Measurements from ENCODE around the gene EFCAB6. TPM values are rescaled to one million over a fixed set of nuclear protein-coding genes. Genes with fewer than 3 reads are reported as not detected.

EFCAB6 gene
- total RNA-seq, 2 experiments from 2014 or later: 0.13 TPM; not detected in 1

DNA sequence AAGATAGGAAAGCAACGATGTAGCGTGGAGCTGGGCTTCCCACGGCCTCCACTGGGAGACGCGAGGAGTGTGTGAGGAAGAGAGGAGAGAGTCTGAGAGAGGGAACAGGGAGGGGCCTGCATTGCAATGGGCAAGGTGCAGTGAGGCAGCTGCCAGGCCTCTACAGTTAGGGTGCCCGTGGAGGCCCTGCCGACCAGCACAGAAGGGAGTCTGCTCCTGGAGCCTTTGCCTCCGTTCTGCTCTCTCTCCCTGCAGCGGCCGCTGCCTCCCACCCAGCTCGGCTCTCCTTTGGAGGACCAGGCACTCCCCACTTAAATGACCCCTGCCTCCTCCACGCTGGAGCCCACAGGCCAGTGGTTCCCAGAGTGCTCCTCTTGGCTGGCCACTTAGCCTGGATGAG is 181.7 kb downstream of the EFCAB6 start:
- Histone ChIP-seq H3K9me3 (ENCODE audit: low read length) (no peaks in the 10 kb centered on the region), H3K4me1 (ENCODE audit: insufficient read depth, low read length, poor library complexity, severe bottlenecking) (no peaks in the 10 kb centered on the region), H3K27ac (ENCODE audit: low read depth, low read length, poor library complexity, severe bottlenecking) (no peak overlapping the region), H2AFZ (ENCODE audit: low read length) (no peak overlapping the region), H4K20me1 (ENCODE audit: insufficient read depth, low read length) (no peaks in the 10 kb centered on the region), H3K36me3 (ENCODE audit: insufficient read depth, low read length) (no peaks in the 10 kb centered on the region), H3K9me2 (ENCODE audit: insufficient read depth, low read length) (no peaks in the 10 kb centered on the region), H3K4me3 (ENCODE audit: low read depth, low read length, poor library complexity, severe bottlenecking) (no peak overlapping the region), H3K79me2 (ENCODE audit: insufficient read depth, low read depth, low read length) (no peaks in the 10 kb centered on the region), H3K4me2 (ENCODE audit: low read length) (no peak overlapping the region)
- intact Hi-C loops (cut with micrococcal nuclease; ENCODE audit: unreplicated experiment): no loop called here
- CTCF ChIA-PET (ENCODE audit: unreplicated experiment): no interaction called here
- BruUV-seq (replicated peaks): no TSS peak
- POLR2A ChIA-PET: no interaction called here
- DNase-seq (ENCODE audit: low spot score): no peak
- no peak for TF ChIP-seq EZH2phosphoT487 (IDR thresholded peaks at IDR 0.05; ENCODE audit: borderline replicate concordance, low read depth, low read length)
- TF ChIP-seq, protein P1, sequence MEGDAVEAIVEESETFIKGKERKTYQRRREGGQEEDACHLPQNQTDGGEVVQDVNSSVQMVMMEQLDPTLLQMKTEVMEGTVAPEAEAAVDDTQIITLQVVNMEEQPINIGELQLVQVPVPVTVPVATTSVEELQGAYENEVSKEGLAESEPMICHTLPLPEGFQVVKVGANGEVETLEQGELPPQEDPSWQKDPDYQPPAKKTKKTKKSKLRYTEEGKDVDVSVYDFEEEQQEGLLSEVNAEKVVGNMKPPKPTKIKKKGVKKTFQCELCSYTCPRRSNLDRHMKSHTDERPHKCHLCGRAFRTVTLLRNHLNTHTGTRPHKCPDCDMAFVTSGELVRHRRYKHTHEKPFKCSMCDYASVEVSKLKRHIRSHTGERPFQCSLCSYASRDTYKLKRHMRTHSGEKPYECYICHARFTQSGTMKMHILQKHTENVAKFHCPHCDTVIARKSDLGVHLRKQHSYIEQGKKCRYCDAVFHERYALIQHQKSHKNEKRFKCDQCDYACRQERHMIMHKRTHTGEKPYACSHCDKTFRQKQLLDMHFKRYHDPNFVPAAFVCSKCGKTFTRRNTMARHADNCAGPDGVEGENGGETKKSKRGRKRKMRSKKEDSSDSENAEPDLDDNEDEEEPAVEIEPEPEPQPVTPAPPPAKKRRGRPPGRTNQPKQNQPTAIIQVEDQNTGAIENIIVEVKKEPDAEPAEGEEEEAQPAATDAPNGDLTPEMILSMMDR (conservative IDR thresholded peaks at IDR 0.05; ENCODE audit: low read length): no peak

DNA sequence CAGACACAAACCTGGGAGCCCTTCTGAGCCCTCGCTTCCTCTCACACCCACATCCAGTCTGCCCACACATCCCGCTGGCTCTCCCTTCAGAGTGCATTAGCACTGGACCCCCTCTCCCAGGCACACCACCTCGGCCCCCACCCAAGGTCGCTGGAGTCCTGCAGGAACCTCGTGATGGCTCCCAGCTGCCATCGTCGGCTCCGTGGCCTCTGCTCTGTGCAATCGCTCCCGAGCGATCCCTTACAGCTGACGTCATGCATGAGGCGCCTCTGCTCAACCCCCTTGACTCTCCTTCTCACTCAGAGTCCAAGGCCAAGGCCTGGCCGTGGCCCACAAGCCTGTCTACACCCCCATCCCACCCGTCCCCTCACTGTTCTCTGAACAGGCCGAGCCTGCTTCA is 183.9 kb downstream of the EFCAB6 start:
- Histone ChIP-seq H3K79me2 (ENCODE audit: insufficient read depth, low read depth, low read length) (no peaks in the 10 kb centered on the region), H3K9me2 (ENCODE audit: insufficient read depth, low read length) (no peaks in the 10 kb centered on the region), H3K4me1 (ENCODE audit: insufficient read depth, low read length, poor library complexity, severe bottlenecking) (no peaks in the 10 kb centered on the region), H3K9me3 (ENCODE audit: low read length) (no peaks in the 10 kb centered on the region), H3K4me3 (ENCODE audit: low read depth, low read length, poor library complexity, severe bottlenecking) (no peak overlapping the region), H3K36me3 (ENCODE audit: insufficient read depth, low read length) (no peaks in the 10 kb centered on the region), H4K20me1 (ENCODE audit: insufficient read depth, low read length) (no peaks in the 10 kb centered on the region), H3K27ac (ENCODE audit: low read depth, low read length, poor library complexity, severe bottlenecking) (no peak overlapping the region), H3K4me2 (ENCODE audit: low read length) (no peak overlapping the region), H2AFZ (ENCODE audit: low read length) (no peak overlapping the region)
- CTCF ChIA-PET (ENCODE audit: unreplicated experiment): no interaction called here
- TF ChIP-seq, protein P1 (conservative IDR thresholded peaks at IDR 0.05; ENCODE audit: low read length): no peak
- no peak for TF ChIP-seq EZH2phosphoT487 (IDR thresholded peaks at IDR 0.05; ENCODE audit: borderline replicate concordance, low read depth, low read length)
- intact Hi-C loops (cut with micrococcal nuclease; ENCODE audit: unreplicated experiment): no loop called here
- BruUV-seq (replicated peaks): no TSS peak
- POLR2A ChIA-PET: no interaction called here
- DNase-seq (ENCODE audit: low spot score): no peak

GRCh38 chr22:43627485-43628213 is 184.5 kb downstream of the EFCAB6 start:
- no peaks in the 10 kb centered on the region for H3K9me3 ChIP-seq (ENCODE audit: low read length)
- H3K9me2 ChIP-seq (ENCODE audit: insufficient read depth, low read length): no peaks in the 10 kb centered on the region
- no peak overlapping the region for H3K4me3 ChIP-seq (ENCODE audit: low read depth, low read length, poor library complexity, severe bottlenecking)
- H3K27ac ChIP-seq (ENCODE audit: low read depth, low read length, poor library complexity, severe bottlenecking): no peak overlapping the region
- no peaks in the 10 kb centered on the region for H4K20me1 ChIP-seq (ENCODE audit: insufficient read depth, low read length)
- ChIA-PET CTCF (ENCODE audit: unreplicated experiment) (no interaction called here), POLR2A (no interaction called here)
- BruUV-seq (replicated peaks): no TSS peak
- TF ChIP-seq, protein P1 (conservative IDR thresholded peaks at IDR 0.05; ENCODE audit: low read length): no peak
- no peak for TF ChIP-seq EZH2phosphoT487 (IDR thresholded peaks at IDR 0.05; ENCODE audit: borderline replicate concordance, low read depth, low read length)
- intact Hi-C loops (cut with micrococcal nuclease; ENCODE audit: unreplicated experiment): no loop called here
- no peaks in the 10 kb centered on the region for H3K4me1 ChIP-seq (ENCODE audit: insufficient read depth, low read length, poor library complexity, severe bottlenecking)
- no peaks in the 10 kb centered on the region for H3K79me2 ChIP-seq (ENCODE audit: insufficient read depth, low read depth, low read length)
- H3K4me2 ChIP-seq (ENCODE audit: low read length): no peak overlapping the region
- H3K36me3 ChIP-seq (ENCODE audit: insufficient read depth, low read length): no peaks in the 10 kb centered on the region
- H2AFZ ChIP-seq (ENCODE audit: low read length): no peak overlapping the region
- no peak for DNase-seq (ENCODE audit: low spot score)
